Measurements from ENCODE around the gene GPR55.

GPR55 gene

GRCh38 chr2:230919681-230920080 is 5.4 kb downstream of the GPR55 start:
- no peaks in the 10 kb centered on the region for H3K9me3 ChIP-seq (ENCODE audit: low read length)
- no peak overlapping the region for H3K27ac ChIP-seq (ENCODE audit: low read depth, low read length, poor library complexity, severe bottlenecking)
- no peak for TF ChIP-seq EZH2 (IDR thresholded peaks at IDR 0.05; ENCODE audit: borderline replicate concordance, low read length)
- no peak for TF ChIP-seq CTCF (IDR thresholded peaks at IDR 0.05; ENCODE audit: low read length)
- no peaks in the 10 kb centered on the region for H4K20me1 ChIP-seq (ENCODE audit: insufficient read depth, low read length)
- peaks cover 5% of the 10 kb centered on the region; the same call in 1 of the 2 replicates for H3K27me3 ChIP-seq (ENCODE audit: insufficient read depth, low read length)
- H3K79me2 ChIP-seq (ENCODE audit: insufficient read depth, low read length) = no peaks in the 10 kb centered on the region
- H3K36me3 ChIP-seq (ENCODE audit: insufficient read depth, low read length) = no peaks in the 10 kb centered on the region
- H3K9me2 ChIP-seq (ENCODE audit: low read depth, low read length) = no peaks in the 10 kb centered on the region
- H3K4me2 ChIP-seq (ENCODE audit: low read length) = no peak overlapping the region
- no peak overlapping the region for H3K4me3 ChIP-seq (ENCODE audit: low read depth, low read length, poor library complexity, severe bottlenecking)
- H3K9ac ChIP-seq (ENCODE audit: low read length) = no peak overlapping the region
- H3F3A ChIP-seq (ENCODE audit: insufficient read depth, low read length) = no peaks in the 10 kb centered on the region
- H3K4me1 ChIP-seq (ENCODE audit: insufficient read depth, low read length, severe bottlenecking) = peaks cover 5% of the 10 kb centered on the region
- no peak overlapping the region for H2AFZ ChIP-seq (ENCODE audit: low read length)

GRCh38 chr2:230919240-230919639 is 5.8 kb downstream of the GPR55 start:
- H3K4me2 ChIP-seq (ENCODE audit: low read length) = no peak overlapping the region
- no peak overlapping the region for H2AFZ ChIP-seq (ENCODE audit: low read length)
- peaks cover 5% of the 10 kb centered on the region; the same call in 1 of the 2 replicates for H3K27me3 ChIP-seq (ENCODE audit: insufficient read depth, low read length)
- no peaks in the 10 kb centered on the region for H3K79me2 ChIP-seq (ENCODE audit: insufficient read depth, low read length)
- H3F3A ChIP-seq (ENCODE audit: insufficient read depth, low read length) = no peaks in the 10 kb centered on the region
- no peaks in the 10 kb centered on the region for H4K20me1 ChIP-seq (ENCODE audit: insufficient read depth, low read length)
- H3K4me1 ChIP-seq (ENCODE audit: insufficient read depth, low read length, severe bottlenecking) = peaks cover under 1% of the 10 kb centered on the region
- H3K27ac ChIP-seq (ENCODE audit: low read depth, low read length, poor library complexity, severe bottlenecking) = no peak overlapping the region
- H3K9me3 ChIP-seq (ENCODE audit: low read length) = no peaks in the 10 kb centered on the region
- H3K4me3 ChIP-seq (ENCODE audit: low read depth, low read length, poor library complexity, severe bottlenecking) = no peak overlapping the region
- no peak for TF ChIP-seq CTCF (IDR thresholded peaks at IDR 0.05; ENCODE audit: low read length)
- TF ChIP-seq EZH2 (IDR thresholded peaks at IDR 0.05; ENCODE audit: borderline replicate concordance, low read length) = no peak
- H3K9me2 ChIP-seq (ENCODE audit: low read depth, low read length) = no peaks in the 10 kb centered on the region
- no peaks in the 10 kb centered on the region for H3K36me3 ChIP-seq (ENCODE audit: insufficient read depth, low read length)
- H3K9ac ChIP-seq (ENCODE audit: low read length) = no peak overlapping the region

- Histone ChIP-seq H3K4me3 (ENCODE audit: low read depth, low read length, poor library complexity, severe bottlenecking) (no peak overlapping the region), H3K4me1 (ENCODE audit: insufficient read depth, low read length, severe bottlenecking) (no peaks in the 10 kb centered on the region), H3K27ac (ENCODE audit: low read depth, low read length, poor library complexity, severe bottlenecking) (no peak overlapping the region), H4K20me1 (ENCODE audit: insufficient read depth, low read length) (no peaks in the 10 kb centered on the region), H3K9ac (ENCODE audit: low read length) (no peak overlapping the region), H3K36me3 (ENCODE audit: insufficient read depth, low read length) (no peaks in the 10 kb centered on the region), H3K4me2 (ENCODE audit: low read length) (no peak overlapping the region), H3K79me2 (ENCODE audit: insufficient read depth, low read length) (no peaks in the 10 kb centered on the region), H3K9me3 (ENCODE audit: low read length) (no peaks in the 10 kb centered on the region), H2AFZ (ENCODE audit: low read length) (no peak overlapping the region), H3K27me3 (ENCODE audit: insufficient read depth, low read length) (0 out of 2 replicates have a peak, but pooled peaks cover 5% of the 10 kb centered on the region), H3F3A (ENCODE audit: insufficient read depth, low read length) (no peaks in the 10 kb centered on the region), H3K9me2 (ENCODE audit: low read depth, low read length) (no peaks in the 10 kb centered on the region)
- TF ChIP-seq CTCF (IDR thresholded peaks at IDR 0.05; ENCODE audit: low read length) (no peak), EZH2 (IDR thresholded peaks at IDR 0.05; ENCODE audit: borderline replicate concordance, low read length) (no peak)
These were observed 8.8 kb downstream of the GPR55 start for GRCh38 chr2:230916218-230916617.
